H1 (cell line): ENCODE measurements around the gene GOSR1. TPM values are rescaled to one million over a fixed set of nuclear protein-coding genes. Genes with fewer than 3 reads are reported as not detected.

ENCODE experiments used
- CHD7 ChIP-seq: fragments of 300-600 bp; sonication (generic); IDR thresholded peaks from 2 replicates; pipeline ENCODE4 v1.7.1; 2012; ENCODE audit warnings: low read length, moderate library complexity, mild to moderate bottlenecking, inconsistent platforms; ENCODE audit not compliant: insufficient replicate concordance
- JUND ChIP-seq: IDR thresholded peaks from 2 replicates; pipeline ENCODE4 v1.6.1; 2011; ENCODE audit warnings: mild to moderate bottlenecking, improper control_type of control experiment, low read length
- SUZ12 ChIP-seq: fragments of 200-600 bp; sonication (generic); IDR thresholded peaks from 2 replicates; pipeline ENCODE4 v1.6.1; 2012; ENCODE audit warnings: mild to moderate bottlenecking, inconsistent platforms, low read length, moderate library complexity, mixed read lengths
- polyA plus RNA-seq, 7 experiments: library from polyadenylated mRNA; depleted of rRNA in 3 of 7; stranded (reverse) in 5 of 7; unstranded in 2 of 7; fragments of >200 nt in 5 of 7; fragments of 200-250 nt in 2 of 7; gene quantifications; 1 replicate in 5 of 7; 2 replicates in 1 of 7; 4 replicates in 1 of 7; pipeline versions ENCODE4 v1.2.1 to v1.2.3, GENCODE V29; 2011 to 2013; ENCODE audit warnings: missing spikeins in 2 of 7, mixed read lengths in 2 of 7
- total RNA-seq: library from RNA; stranded (reverse); fragmentation: NEBNext Ultra II Directional; extraction: Animal tissue kit (Norgen Biotek cat#: 25700); gene quantifications from 2 replicates; pipeline ENCODE4 v1.2.1, GENCODE V29; 2021

GOSR1 gene
- total and polyA plus RNA-seq, 2 of the 8 experiments (the other 6 are each of a cell fraction or from before 2014, with no cell fraction given), result 9.2 to 43.3 TPM

GRCh38 chr17:30519707-30520106 is 42.5 kb downstream of the GOSR1 start (continued):
- TF ChIP-seq CHD7 (no peak), JUND (no peak), SUZ12 (no peak)
